ENCODE measurements around the gene VASH2.

GRCh38 chr1:212968368-212968863, 18.1 kb downstream of the VASH2 start:
- TF ChIP-seq POLR2A (IDR thresholded peaks at IDR 0.05; ENCODE audit: control extremely low read depth in 1 of 2, low read depth in 2 of 2, low read length in 2 of 2) (peak in 1 of 2 experiments; percentile 51; a peak in 1 of 3 replicates), CTCF (IDR thresholded peaks at IDR 0.05; ENCODE audit: control extremely low read depth in 1 of 3, insufficient read depth in 1 of 3, low read depth in 1 of 3, low read length in 3 of 3) (no peak), JUND (IDR thresholded peaks at IDR 0.05; ENCODE audit: low read length) (no peak), TBP (IDR thresholded peaks at IDR 0.05; ENCODE audit: low read depth, low read length) (no peak), ZNF274 (IDR thresholded peaks at IDR 0.05; ENCODE audit: borderline replicate concordance, extremely low read depth, low read length) (no peak), KDM1A (IDR thresholded peaks at IDR 0.05; ENCODE audit: borderline replicate concordance, low read length) (no peak), EZH2 (IDR thresholded peaks at IDR 0.05; ENCODE audit: low read depth, low read length, severe bottlenecking) (no peak), GTF2F1 (IDR thresholded peaks at IDR 0.05; ENCODE audit: borderline replicate concordance, low read depth, low read length) (no peak), POLR2AphosphoS5 (IDR thresholded peaks at IDR 0.05; ENCODE audit: low read depth, low read length) (no peak), MAX (IDR thresholded peaks at IDR 0.05) (0 out of 2 replicates have a peak, but pooled peaks have one; percentile 44), JUN (IDR thresholded peaks at IDR 0.05; ENCODE audit: low read depth, low read length) (no peak), RAD21 (IDR thresholded peaks at IDR 0.05 in 1 of 2, conservative IDR thresholded peaks at IDR 0.05 in 1 of 2; ENCODE audit: low read depth in 2 of 2, low read length in 2 of 2) (no peak)
